Measurements from ENCODE around the gene CHRND.

CHRND gene

DNA sequence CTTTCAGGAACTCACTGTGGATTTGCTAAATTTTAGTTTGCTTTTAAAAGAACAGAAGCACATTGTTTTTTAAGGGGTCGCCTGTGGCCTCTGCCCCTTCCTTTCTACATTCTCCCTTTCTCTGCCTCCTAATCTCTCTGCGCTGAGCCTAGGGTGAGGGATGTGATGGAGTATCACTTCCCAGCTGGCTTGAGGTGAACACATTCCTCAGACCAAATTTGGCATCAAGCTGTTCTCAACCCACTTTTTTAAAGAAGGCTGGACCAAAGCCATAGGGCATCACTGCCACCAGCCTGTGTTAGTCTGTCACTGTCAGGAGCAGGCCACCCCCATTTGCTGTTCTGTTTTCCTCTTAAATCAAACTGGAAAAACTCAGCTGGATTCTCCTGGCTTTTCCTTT lies 51.9 kb downstream of the CHRND start:
- no peak for DNase-seq

DNA sequence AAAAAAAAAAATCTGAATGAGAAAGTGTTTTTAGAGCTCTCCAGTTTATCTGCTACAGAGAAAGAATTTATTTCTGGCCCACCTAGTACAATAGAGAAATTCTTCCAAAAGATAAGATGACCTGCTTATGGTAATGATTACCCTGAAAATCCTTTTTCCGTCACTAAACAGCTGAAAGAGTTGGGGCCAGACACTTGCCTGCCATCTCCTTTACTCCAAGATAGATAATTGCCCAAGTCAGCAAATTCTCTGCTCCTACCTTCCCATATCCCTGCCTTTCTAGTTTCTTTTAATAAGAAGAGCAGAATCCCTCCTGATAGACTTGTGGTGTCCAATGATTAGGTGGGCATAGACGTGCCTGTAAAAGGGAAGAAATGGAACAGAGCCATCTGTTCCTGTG lies 52.7 kb downstream of the CHRND start:
- no peak for DNase-seq

DNA sequence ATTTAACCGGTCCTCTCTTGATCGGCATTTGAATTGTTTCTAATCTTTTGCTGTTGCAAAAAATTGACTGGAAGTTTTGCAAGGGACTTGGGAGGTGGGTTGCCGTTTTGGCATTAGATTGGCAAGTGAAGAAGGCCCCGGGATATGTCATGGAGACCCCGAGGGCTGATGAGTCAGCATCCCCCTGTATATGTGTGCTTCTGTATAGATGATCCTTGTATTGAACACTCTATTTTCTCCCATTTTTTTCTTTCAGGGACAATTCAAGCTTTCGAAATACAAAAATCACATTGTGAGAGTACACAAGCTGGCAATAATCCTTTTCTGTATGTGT lies 54.7 kb downstream of the CHRND start:
- no peak for DNase-seq

- DNase-seq, result no peak
Measured at GRCh38 chr2:232581725-232582124, 55.8 kb downstream of the CHRND start.

- DNase-seq, result no peak
Measured at GRCh38 chr2:232584238-232584637, 58.3 kb downstream of the CHRND start.

Measured in CD4-positive, alpha-beta T cell treated with Interferon gamma for 1 hour (primary cell).